WERI-Rb-1 (cell line): ENCODE measurements around the gene MKRN2.

Experiments
- DNase-seq: peaks from one replicate; pipeline ENCODE4 v3.0.0-alpha.2; 2020
- H3K27ac ChIP-seq: fragments of 250-450 bp; sonication (Bioruptor Pico); 2 replicates; pipeline ENCODE4 v1.5.1; 2020; ENCODE audit warnings: mild to moderate bottlenecking, moderate library complexity
- H3K27me3 ChIP-seq: fragments of 250-450 bp; sonication (Bioruptor Pico); 2 replicates; pipeline ENCODE4 v1.5.1; 2021; ENCODE audit warnings: mild to moderate bottlenecking, low read depth, moderate library complexity; ENCODE audit not compliant: insufficient read depth, severe bottlenecking
- H3K36me3 ChIP-seq: fragments of 250-450 bp; sonication (Bioruptor Pico); 2 replicates; pipeline ENCODE4 v1.5.1; 2020; ENCODE audit warnings: mild to moderate bottlenecking, moderate library complexity
- H3K4me3 ChIP-seq: 2 replicates; pipeline ENCODE4 v1.5.1; 2011; ENCODE audit warnings: low read depth, mild to moderate bottlenecking, control low read depth, low read length
- H3K9me3 ChIP-seq: fragments of 250-450 bp; sonication (Bioruptor Pico); 2 replicates; pipeline ENCODE4 v1.5.1; 2021; ENCODE audit warnings: mild to moderate bottlenecking, moderate library complexity; ENCODE audit not compliant: severe bottlenecking
- TF ChIP-seq, protein P1 (sequence below): IDR thresholded peaks from 2 replicates; pipeline ENCODE4 v1.5.1; 2011; ENCODE audit warnings: low read depth, mild to moderate bottlenecking, control low read depth, inconsistent platforms, low read length

The MKRN2 gene

DNA sequence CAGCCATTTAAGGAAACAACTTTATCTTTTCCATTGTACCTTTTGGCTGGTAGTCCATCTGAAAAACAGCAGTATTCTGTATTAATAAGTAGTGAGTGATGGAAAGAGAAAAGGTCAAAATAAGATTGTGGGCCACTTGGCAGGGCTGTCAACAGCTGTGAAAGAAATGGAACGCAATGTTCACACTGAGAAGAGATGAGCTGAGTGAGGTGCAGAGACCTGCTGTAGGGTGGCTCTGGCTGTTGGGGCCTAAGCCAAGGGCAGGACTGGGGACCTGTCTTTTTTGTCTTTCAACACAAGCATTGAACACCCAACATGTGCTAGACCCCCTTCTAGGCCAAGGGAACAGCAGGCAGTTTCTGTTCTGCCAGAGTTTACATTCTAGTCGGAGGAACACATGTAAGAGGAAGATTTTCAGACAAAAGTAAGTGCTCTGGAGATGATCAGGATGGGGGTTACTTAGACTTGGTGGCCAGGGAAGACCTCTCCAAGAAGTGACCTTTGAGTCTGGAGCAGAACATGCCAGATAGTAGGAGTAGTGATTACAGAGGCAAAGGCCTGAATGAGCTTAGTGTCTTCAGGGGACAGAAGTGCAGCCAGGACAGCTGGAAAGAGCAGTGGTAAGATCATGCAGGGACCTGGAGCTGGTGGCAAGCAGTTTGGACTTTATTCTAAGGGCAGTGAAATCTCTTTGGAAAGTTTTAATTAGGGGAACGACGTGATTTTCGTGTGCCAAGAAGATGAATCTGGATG, 43.0 kb upstream of the MKRN2 start:
- Histone ChIP-seq H3K27ac (no peak overlapping the region), H3K27me3 (no peaks in the 10 kb centered on the region), H3K4me3 (no peak overlapping the region), H3K9me3 (no peaks in the 10 kb centered on the region), H3K36me3 (no peaks in the 10 kb centered on the region)
- no peak for DNase-seq
- TF ChIP-seq, protein P1, sequence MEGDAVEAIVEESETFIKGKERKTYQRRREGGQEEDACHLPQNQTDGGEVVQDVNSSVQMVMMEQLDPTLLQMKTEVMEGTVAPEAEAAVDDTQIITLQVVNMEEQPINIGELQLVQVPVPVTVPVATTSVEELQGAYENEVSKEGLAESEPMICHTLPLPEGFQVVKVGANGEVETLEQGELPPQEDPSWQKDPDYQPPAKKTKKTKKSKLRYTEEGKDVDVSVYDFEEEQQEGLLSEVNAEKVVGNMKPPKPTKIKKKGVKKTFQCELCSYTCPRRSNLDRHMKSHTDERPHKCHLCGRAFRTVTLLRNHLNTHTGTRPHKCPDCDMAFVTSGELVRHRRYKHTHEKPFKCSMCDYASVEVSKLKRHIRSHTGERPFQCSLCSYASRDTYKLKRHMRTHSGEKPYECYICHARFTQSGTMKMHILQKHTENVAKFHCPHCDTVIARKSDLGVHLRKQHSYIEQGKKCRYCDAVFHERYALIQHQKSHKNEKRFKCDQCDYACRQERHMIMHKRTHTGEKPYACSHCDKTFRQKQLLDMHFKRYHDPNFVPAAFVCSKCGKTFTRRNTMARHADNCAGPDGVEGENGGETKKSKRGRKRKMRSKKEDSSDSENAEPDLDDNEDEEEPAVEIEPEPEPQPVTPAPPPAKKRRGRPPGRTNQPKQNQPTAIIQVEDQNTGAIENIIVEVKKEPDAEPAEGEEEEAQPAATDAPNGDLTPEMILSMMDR, result no peak

DNA sequence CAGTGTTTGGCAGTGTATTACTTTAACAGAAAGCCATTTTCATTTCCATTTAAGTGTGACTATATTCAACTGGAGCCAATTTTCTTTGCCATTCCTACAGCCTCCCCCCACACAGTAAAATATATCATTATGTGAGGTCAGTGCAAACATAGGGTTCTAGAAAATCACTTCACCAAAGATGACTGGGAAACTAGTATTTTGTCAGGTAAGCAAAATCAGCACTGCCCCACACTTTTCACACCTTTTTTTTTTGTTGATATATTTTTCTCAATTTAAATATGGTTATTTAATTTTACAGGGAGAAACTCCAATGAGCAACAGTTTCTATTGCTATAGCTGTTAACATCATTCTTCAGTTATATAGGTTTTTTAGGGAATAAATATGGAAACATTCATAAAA, 41.3 kb upstream of the MKRN2 start:
- Histone ChIP-seq H3K27ac (no peak overlapping the region), H3K4me3 (no peak overlapping the region), H3K9me3 (no peaks in the 10 kb centered on the region), H3K27me3 (no peaks in the 10 kb centered on the region), H3K36me3 (no peaks in the 10 kb centered on the region)
- DNase-seq, result no peak
- TF ChIP-seq, protein P1, result no peak

DNA sequence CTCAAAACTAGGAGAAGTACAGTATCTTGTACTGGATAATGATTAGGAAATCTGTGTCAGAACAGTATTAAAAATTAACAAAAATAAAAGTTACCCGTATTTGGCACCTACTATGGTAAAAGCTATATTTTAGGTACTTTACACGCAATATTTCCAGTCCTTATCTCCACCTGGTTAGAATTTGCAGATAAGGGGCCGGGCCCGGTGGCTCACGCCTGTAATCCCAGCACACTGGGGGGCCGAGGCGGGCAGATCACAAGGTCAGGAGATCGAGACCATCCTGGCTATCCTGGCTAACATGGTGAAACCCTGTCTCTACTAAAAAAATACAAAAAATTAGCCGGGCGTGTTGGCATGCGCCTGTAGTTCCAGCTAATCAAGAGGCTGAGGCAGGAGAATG, 40.0 kb upstream of the MKRN2 start:
- Histone ChIP-seq H3K27ac (no peak overlapping the region), H3K36me3 (peaks cover 6% of the 10 kb centered on the region), H3K9me3 (no peaks in the 10 kb centered on the region), H3K4me3 (no peak overlapping the region), H3K27me3 (no peaks in the 10 kb centered on the region)
- TF ChIP-seq, protein P1, result no peak
- DNase-seq, result no peak

DNA sequence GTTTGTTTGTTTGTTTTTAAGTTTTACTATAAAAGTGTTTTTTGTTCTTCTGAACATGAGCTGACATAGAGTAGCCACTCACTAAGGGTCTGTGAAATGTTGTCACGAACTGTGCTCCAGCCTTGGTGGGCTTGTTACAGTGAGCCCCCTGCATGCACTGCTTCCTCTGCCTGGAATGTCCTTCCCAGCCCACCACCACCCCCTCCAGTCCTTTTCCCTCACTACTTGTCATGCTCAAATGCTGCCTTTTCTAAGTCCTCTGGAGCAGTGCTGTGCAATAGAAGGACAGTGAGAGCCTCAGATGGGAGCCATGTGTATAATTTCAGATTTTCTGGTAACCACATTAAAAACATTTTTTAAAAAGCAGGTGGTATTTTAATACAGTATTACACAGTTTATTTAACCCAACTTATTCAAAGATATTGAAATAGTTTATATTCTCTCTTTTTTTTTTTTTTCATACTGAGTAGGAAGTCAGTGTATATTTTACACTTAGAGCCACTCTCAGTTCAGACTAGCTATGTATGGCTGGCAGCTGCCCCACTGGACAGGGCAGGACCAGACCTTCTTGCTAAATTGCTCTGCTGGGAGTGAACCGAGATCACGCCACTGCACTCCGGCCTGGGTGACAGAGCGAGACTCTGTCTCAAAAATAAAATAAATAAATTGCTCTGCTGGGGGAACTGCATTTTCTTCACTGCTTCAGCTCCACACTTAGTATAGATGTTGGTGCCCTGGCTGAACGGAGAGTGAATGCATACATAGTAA, 38.4 kb upstream of the MKRN2 start:
- Histone ChIP-seq H3K9me3 (no peaks in the 10 kb centered on the region), H3K27ac (no peak overlapping the region)

DNA sequence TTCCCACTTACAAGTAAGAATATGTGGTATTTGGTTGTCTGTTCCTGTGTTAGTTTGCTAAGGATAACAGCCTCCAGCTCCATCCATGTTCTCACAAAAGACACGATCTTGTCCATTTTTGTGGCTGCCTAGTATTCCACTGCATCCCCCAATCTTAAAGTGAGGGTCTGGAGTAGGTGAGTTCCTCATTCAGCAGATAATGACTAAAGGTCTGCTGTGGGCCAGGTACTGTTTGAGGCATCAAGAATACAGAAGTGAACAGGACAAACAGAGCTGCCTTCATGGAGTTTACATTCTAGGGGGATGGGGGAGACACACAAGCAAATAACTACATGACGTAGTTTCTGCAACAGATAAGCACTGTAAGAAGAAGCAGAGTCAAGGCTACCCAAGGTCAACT, 35.9 kb upstream of the MKRN2 start:
- TF ChIP-seq, protein P1, result no peak
- Histone ChIP-seq H3K9me3 (no peaks in the 10 kb centered on the region), H3K27ac (no peak overlapping the region), H3K36me3 (peaks cover 6% of the 10 kb centered on the region), H3K4me3 (no peak overlapping the region), H3K27me3 (no peaks in the 10 kb centered on the region)
- no peak for DNase-seq

More for the DNA sequence above, 38.4 kb upstream of the MKRN2 start:
- Histone ChIP-seq H3K27me3 (no peaks in the 10 kb centered on the region), H3K4me3 (no peak overlapping the region), H3K36me3 (peaks cover 6% of the 10 kb centered on the region)
- TF ChIP-seq, protein P1, result no peak
- no peak for DNase-seq
